Measurements from ENCODE around the gene PLEKHG7. TPM values are rescaled to one million over a fixed set of nuclear protein-coding genes. Genes with fewer than 3 reads are reported as not detected.

PLEKHG7 gene
- polyA plus RNA-seq, 4 donors = 0.30 to 0.76 (median 0.62) TPM

- no peak for DNase-seq (ENCODE audit: low read depth in 4 of 4, low spot score in 2 of 4)
Measured at GRCh38 chr12:92706594-92706993, 3.8 kb downstream of the PLEKHG7 start.

GRCh38 chr12:92707926-92708325 lies 5.1 kb downstream of the PLEKHG7 start:
- DNase-seq (ENCODE audit: low read depth in 4 of 4, low spot score in 2 of 4) = no peak

- DNase-seq (ENCODE audit: low read depth in 4 of 4, low spot score in 2 of 4) = no peak
Measured at GRCh38 chr12:92715625-92716024, 12.8 kb downstream of the PLEKHG7 start.

GRCh38 chr12:92717202-92717601 lies 14.4 kb downstream of the PLEKHG7 start:
- no peak for DNase-seq (ENCODE audit: low read depth in 4 of 4, low spot score in 2 of 4)

- no peak for DNase-seq (ENCODE audit: low read depth in 4 of 4, low spot score in 2 of 4)
Measured at GRCh38 chr12:92718483-92718990, 15.7 kb downstream of the PLEKHG7 start.

GRCh38 chr12:92719674-92720073 lies 16.9 kb downstream of the PLEKHG7 start:
- DNase-seq (ENCODE audit: low read depth in 4 of 4, low spot score in 2 of 4) = no peak

- no peak for DNase-seq (ENCODE audit: low read depth in 4 of 4, low spot score in 2 of 4)
Measured at GRCh38 chr12:92721130-92721529, 18.3 kb downstream of the PLEKHG7 start.

- DNase-seq (ENCODE audit: low read depth in 4 of 4, low spot score in 2 of 4) = no peak
Measured at GRCh38 chr12:92721656-92722055, 18.9 kb downstream of the PLEKHG7 start.

GRCh38 chr12:92722897-92723296 lies 20.1 kb downstream of the PLEKHG7 start:
- DNase-seq (ENCODE audit: low read depth in 4 of 4, low spot score in 2 of 4) = no peak

- no peak for DNase-seq (ENCODE audit: low read depth in 4 of 4, low spot score in 2 of 4)
Measured at GRCh38 chr12:92726850-92727249, 24.1 kb downstream of the PLEKHG7 start.

- DNase-seq (ENCODE audit: low read depth in 4 of 4, low spot score in 2 of 4) = no peak
Measured at GRCh38 chr12:92729773-92730305, 27.1 kb downstream of the PLEKHG7 start.

GRCh38 chr12:92730758-92731157 lies 28.0 kb downstream of the PLEKHG7 start:
- no peak for DNase-seq (ENCODE audit: low read depth in 4 of 4, low spot score in 2 of 4)

- DNase-seq (ENCODE audit: low read depth in 4 of 4, low spot score in 2 of 4) = no peak
Measured at GRCh38 chr12:92732216-92732615, 29.4 kb downstream of the PLEKHG7 start.

GRCh38 chr12:92732716-92733115 lies 29.9 kb downstream of the PLEKHG7 start:
- no peak for DNase-seq (ENCODE audit: low read depth in 4 of 4, low spot score in 2 of 4)

- DNase-seq (ENCODE audit: low read depth in 4 of 4, low spot score in 2 of 4) = no peak
Measured at GRCh38 chr12:92733181-92733580, 30.4 kb downstream of the PLEKHG7 start.

GRCh38 chr12:92733661-92734060 lies 30.9 kb downstream of the PLEKHG7 start:
- no peak for DNase-seq (ENCODE audit: low read depth in 4 of 4, low spot score in 2 of 4)

- DNase-seq (ENCODE audit: low read depth in 4 of 4, low spot score in 2 of 4) = no peak
Measured at GRCh38 chr12:92735131-92735721, 32.4 kb downstream of the PLEKHG7 start.

GRCh38 chr12:92736605-92737004 lies 33.8 kb downstream of the PLEKHG7 start:
- no peak for DNase-seq (ENCODE audit: low read depth in 4 of 4, low spot score in 2 of 4)

- no peak for DNase-seq (ENCODE audit: low read depth in 4 of 4, low spot score in 2 of 4)
Measured at GRCh38 chr12:92737855-92738850, 35.4 kb downstream of the PLEKHG7 start.

GRCh38 chr12:92739113-92739512 lies 36.3 kb downstream of the PLEKHG7 start:
- no peak for DNase-seq (ENCODE audit: low read depth in 4 of 4, low spot score in 2 of 4)

- no peak for DNase-seq (ENCODE audit: low read depth in 4 of 4, low spot score in 2 of 4)
Measured at GRCh38 chr12:92740411-92740810, 37.6 kb downstream of the PLEKHG7 start.
